HEK293T (cell line): ENCODE results near the gene ZDHHC7.

ENCODE experiments used
- BHLHE40 ChIP-seq: fragments of 450-650 bp; IDR thresholded peaks from 2 replicates; pipeline ENCODE4 v1.6.1; 2016; ENCODE audit warnings: mild to moderate bottlenecking, moderate library complexity, borderline replicate concordance
- CTBP1 ChIP-seq: fragments of 450-650 bp; IDR thresholded peaks from 2 replicates; pipeline ENCODE4 v1.6.1; 2016; ENCODE audit warnings: borderline replicate concordance
- ELF4 ChIP-seq: fragments of 450-650 bp; IDR thresholded peaks from 2 replicates; pipeline ENCODE4 v1.6.1; 2017; ENCODE audit warnings: antibody characterized with exemption
- FOXK2 ChIP-seq: fragments of 450-650 bp; IDR thresholded peaks from 2 replicates; pipeline ENCODE4 v1.6.1; 2016; ENCODE audit warnings: mild to moderate bottlenecking
- FOXM1 ChIP-seq: fragments of 450-650 bp; IDR thresholded peaks from 2 replicates; pipeline ENCODE4 v1.6.1; 2017; ENCODE audit warnings: mild to moderate bottlenecking, borderline replicate concordance
- HDGF ChIP-seq: fragments of 450-650 bp; IDR thresholded peaks from 2 replicates; pipeline ENCODE4 v1.6.1; 2017; ENCODE audit warnings: antibody characterized with exemption, borderline replicate concordance
- L3MBTL2 ChIP-seq: fragments of 450-650 bp; conservative IDR thresholded peaks from 2 replicates; pipeline ENCODE4 v1.6.1; 2016; ENCODE audit warnings: mild to moderate bottlenecking
- LEF1 ChIP-seq: fragments of 450-650 bp; IDR thresholded peaks from 2 replicates; pipeline ENCODE4 v1.6.1; 2017; ENCODE audit warnings: mild to moderate bottlenecking, borderline replicate concordance
- SP1 ChIP-seq: fragments of 450-650 bp; IDR thresholded peaks from 2 replicates; pipeline ENCODE4 v1.6.1; 2017
- TARDBP ChIP-seq: fragments of 450-650 bp; IDR thresholded peaks from 2 replicates; pipeline ENCODE4 v1.6.1; 2016
- ZNF384 ChIP-seq: fragments of 450-650 bp; IDR thresholded peaks from 2 replicates; pipeline ENCODE4 v1.6.1; 2016

DNA sequence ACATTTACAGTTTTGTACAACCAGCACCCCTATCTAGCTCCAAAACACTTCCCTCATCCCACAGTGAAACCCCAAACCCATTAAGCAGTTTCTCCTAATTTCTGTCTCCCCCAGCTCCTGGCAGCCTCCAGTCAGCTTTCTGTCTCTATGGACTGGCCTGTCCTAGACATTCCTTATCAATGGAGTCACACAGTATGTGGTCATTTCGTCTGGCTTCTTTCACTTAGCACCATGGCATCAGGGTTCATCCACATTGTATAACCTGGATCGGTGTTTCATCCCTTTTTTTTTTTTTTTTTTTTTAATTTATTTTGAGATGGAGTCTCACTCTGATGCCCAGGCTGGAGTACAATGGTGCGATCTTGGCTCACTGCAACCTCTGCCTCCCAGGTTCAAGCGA is 68.5 kb downstream of the ZDHHC7 start:
- TF ChIP-seq TARDBP (no peak), FOXM1 (no peak), ELF4 (no peak), LEF1 (no peak), CTBP1 (no peak), ZNF384 (no peak), SP1 (no peak), L3MBTL2 (no peak), FOXK2 (no peak), BHLHE40 (no peak), HDGF (no peak)
